HG03460 (cell line): Measurements from ENCODE around the gene RBM7.
A peak's percentile ranks its signal among the peaks of the same experiment; 100 is the strongest.

Experiments used
- ATAC-seq: cut with Tn5 transposase; IDR thresholded peaks from one replicate; pipeline ENCODE4 v1.9.1; 2021; ENCODE audit not compliant: unreplicated experiment

RBM7 gene

DNA sequence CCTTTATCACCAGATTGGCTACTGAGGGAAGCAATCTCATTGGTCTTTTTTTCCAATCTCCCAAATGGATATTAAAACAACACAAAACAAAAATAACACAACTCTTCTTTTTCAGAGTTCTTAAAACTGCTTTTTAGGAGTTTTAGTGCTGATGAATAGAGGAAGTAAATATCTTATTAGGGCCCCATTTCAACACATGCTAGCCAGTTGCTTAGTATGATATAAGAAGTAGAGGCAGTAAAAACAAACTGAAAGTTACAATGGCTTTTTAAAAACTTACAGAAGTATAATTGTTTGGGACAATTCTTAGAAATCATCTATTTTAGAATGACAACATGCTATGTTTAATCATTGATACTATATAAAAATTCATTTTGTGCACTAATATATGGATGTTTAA lies 3.5 kb upstream of the RBM7 start:
- no peak for ATAC-seq

DNA sequence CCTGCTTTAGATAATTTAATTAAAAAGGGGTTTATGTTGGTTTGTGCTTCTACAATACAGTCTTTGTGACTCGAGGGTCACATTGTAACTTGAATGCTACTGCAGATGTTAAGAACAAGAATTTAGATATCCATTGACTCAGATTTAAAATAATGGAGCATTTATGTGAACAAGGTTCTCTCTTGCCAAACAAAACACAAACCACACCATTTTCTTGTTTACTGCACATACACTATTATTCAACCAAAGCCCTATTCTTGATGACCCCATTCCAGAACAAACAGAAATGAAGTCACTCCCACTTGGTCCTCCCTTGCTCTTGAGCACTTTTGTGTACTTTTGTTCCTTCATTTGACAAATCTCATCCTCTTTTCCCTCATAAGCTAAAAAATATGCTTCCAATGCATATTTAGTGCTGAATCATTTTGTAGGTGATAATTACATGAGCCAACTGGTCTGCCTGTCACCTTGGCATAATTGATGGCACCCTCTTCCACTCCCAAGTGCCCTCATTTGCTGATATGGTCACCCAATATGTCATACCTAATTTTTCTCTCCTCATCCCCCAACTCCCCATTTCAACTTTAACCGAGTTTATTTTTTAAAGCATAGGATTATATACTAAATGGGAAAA lies 3.0 kb upstream of the RBM7 start:
- no peak for ATAC-seq

DNA sequence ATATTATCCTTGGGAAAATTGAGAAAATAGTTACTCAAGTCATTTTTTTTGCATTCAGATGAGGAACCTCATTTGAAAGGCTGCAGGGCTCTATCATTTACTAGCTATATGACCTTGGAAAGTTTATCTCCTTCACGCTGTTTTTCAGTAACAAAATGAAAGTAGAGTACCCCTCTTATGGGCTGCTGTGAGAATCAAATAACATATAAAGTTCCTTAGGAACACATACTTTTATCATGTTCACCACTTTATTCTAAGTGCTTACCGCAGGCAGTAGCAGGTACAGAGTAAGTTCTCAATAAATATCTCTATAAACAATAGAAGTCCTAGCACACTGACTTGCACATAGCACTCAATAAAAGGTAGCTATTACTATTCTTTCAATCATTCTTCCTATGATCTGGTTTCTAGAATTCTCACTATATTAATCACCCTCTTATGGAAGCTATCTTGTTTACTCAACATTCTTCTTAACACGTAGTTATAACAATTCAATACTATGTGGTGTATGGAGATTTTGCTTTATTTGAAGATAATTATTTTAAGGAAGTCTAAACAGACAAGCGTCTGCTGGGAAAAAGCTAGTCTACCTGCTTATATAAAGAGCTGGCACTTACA lies 2.1 kb upstream of the RBM7 start:
- no peak for ATAC-seq

DNA sequence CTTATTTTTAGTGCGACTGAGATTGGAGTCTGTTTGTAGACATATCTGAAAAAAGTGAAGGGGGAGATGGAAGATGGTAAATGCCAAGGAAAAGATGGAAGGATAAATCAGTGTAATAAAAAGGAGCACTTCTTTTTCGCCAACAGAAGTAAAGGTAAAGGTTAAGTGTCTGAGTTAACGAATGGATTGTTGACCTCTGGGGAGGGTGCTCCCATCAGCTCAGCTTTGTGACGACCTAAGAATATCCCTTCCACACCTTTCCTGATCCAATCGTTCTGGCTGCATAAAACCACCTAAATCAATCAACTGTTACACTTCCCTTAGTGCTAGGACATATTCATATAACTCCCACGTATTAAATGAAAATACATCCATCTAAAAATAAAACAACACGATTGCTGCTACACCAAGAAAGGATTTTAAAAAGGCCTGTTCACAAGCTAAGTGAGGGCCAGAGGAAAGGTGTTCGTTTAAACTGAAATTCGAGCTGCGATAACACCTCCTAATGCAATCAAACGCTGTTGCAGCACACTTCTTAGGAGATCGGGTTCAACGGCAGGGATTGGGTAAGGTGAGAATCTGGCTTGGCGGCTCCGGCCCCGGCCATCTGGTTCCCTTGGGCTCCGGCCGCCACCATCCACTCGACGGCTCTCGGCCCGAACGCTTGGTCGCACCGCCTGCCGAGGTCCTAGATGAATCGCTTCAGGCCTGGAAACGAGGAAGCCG lies 813 bp upstream of the RBM7 start:
- peak; percentile 29 for ATAC-seq

DNA sequence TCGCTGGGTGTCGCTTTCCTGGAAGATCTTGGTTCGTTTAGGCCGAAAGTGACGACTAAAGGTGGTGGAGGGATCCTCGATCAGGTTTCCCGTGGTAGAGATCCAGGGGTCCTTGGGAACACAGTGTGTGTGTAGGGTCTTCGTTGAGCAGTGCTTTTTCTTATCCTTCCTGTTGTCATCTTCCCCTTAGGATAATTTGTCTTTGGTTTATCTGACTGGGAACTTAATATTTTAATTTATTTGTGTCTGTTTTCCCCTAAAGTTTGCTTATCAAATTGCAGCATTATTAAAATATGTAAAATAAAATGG lies 403 bp downstream of the RBM7 start:
- no peak for ATAC-seq

DNA sequence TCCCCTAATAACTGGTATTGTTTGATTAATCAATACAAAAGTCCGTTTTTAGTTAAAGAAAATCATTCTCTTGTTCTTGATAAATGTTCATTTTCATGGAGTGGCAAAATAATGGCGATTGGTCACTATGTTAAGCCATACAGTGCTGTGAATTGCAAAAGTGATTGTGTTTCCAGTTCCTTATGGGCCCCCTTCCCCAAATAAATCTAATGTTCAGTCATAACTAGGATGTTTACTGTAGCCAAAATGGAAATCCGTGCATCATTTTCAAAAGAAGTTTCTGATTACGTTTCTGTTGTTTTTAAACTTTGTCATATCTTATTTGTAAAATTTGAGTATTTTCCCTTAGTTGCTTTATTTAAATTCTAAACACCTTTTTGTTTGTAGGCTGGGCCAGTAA lies 845 bp downstream of the RBM7 start:
- ATAC-seq, result no peak

DNA sequence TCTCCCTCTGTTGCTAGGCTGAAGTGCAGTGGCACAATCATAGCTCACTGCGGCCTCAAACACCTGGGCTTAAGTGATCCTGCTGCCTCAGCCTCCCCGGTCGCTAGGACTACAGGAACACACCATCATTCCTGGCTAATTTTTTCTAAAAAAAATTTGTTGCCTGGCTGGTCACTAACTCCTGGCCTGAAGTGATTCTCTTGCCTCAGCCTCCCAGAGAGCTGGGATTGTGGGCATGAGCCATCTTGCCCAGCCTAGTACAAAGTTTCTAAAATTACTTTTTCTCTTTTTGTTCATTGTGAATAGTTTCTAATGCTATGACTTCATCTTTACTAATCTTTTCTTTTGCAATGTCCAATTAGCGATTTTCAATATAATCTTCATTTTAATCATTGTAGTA lies 12.5 kb downstream of the RBM7 start:
- no peak for ATAC-seq

DNA sequence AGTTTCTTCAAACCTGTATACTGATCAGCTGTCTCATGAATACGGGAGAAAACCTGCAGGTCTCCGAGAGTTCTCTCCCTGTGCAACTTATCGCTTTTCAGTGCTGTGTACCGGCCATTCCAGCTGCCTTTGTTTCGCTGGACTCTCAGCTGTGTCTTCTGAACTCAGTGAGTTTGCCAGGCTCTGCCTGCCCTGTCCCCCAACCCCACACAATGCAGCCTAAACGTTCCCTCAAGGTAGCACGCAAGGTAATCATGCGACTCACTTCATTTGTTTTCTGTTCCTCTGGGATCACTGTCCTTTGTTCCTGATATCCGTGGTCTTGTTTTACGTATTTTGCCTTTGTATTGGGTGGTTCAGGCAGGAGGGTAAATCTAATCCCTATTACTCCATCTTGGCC lies 13.5 kb downstream of the RBM7 start:
- ATAC-seq, result no peak

DNA sequence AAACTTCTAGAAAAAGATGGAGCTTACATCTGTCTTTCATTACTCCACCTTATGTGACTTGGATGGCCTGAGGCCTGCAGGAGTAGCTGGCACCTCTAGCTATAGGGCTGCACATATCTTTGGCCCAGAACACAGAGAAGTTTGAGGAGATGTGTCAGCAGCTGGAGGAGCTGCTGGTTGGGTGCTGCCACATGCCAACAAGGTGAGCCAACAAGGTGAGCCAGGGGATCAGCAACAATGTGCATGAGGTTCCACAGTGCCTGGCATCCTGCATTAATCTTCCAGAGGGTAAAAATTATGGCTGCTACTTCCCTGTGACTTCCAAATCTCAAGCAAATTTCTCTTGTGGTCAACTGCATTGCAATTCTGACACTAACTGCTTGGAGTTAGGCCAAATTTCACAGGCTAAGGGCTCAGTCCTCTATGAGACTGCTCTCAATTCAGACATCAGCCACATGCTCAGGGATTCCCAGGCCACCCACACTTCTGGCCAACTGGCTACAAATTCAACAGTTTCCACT lies 16.0 kb downstream of the RBM7 start:
- no peak for ATAC-seq

DNA sequence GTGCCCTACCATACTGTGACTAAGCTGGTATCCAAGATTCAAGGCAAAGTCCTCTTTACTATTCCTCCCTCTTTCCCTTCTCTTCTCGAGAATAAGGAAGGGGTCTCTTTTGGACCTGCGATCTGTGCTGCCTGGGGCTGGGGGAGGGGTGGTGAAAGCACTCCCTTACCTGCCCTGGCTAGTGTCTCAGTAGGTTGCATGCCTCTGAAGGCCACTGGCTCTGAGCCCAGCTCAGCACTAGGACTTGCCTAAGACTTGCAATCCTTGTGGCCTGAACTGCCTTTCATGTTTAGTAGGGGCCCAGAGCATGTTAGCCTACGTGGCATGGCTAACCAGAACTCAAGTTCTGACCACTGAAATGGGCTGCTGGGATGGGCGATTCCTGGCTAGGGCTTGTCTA lies 25.8 kb downstream of the RBM7 start:
- ATAC-seq, result no peak

DNA sequence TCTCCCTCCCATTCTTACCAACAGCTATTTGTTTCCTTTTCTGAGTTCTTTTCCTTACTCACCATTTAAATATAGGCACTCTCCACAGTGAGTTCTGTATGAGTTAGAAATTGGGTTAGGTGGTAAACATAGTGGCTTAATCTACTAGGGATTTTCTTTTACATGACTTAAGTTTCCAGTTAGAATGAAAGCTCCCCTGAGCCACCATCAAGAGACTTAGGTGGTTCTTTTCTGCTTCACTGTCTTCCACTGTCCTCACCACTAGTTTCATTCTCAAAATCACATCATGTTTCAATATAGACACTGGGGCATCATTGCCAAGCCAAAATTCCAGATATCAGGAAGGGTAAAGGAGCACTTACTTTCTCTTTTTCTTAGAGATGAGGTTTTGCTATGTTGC lies 29.8 kb downstream of the RBM7 start:
- no peak for ATAC-seq

DNA sequence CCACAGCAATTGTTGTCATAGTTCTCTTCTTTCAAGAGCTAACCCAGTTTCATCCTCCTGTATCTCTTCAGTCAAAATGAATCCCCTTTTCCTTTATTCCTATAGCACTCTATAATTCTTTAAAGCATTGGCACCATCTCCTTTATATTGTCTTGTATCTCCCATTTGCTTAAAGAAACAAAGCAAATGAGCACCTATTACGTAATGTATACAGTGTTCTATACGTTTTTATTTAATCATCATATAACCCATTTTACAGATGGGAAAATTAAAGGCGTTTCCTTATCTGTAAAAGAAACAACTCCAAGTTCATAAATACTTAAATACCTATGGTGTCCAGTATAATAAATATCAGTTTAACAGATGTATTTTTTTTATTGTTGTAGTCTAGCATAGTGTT lies 32.4 kb downstream of the RBM7 start:
- no peak for ATAC-seq

DNA sequence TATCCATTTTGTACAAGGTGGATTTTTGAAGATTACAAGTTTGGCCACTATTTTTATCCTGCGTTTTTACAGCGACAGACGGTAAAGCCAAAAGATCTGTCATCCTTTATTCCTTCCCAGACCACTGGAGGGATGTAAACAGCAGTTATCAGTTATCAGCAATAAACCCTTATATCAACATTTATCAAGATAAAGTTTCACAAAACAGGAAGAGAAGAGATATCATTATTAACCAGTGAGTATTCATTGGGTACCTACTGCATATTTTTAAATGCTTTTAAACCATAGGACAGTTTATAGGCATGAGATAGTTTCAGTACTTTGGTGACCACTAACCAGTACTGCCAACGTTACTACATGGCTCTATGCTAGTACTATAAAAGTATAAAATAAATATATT lies 32.9 kb downstream of the RBM7 start:
- ATAC-seq, result no peak

DNA sequence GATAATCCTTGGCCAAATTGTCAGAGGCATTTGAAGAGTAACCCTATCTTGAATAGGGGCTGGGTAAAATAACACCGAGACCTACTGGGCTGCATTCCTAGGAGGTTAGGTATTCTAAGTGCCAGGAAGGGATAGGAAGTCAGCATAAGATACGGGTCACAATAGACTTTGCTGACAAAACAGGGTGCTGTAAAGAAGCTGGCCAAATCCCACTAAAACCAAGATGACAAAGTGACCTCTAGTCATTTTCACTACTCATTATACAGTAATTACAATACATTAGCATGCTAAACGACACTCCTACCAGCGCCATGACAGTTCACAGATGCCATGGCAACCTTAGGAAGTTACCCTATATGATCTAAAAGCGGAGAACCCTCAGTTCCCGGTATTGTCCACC lies 37.8 kb downstream of the RBM7 start:
- ATAC-seq, result no peak

DNA sequence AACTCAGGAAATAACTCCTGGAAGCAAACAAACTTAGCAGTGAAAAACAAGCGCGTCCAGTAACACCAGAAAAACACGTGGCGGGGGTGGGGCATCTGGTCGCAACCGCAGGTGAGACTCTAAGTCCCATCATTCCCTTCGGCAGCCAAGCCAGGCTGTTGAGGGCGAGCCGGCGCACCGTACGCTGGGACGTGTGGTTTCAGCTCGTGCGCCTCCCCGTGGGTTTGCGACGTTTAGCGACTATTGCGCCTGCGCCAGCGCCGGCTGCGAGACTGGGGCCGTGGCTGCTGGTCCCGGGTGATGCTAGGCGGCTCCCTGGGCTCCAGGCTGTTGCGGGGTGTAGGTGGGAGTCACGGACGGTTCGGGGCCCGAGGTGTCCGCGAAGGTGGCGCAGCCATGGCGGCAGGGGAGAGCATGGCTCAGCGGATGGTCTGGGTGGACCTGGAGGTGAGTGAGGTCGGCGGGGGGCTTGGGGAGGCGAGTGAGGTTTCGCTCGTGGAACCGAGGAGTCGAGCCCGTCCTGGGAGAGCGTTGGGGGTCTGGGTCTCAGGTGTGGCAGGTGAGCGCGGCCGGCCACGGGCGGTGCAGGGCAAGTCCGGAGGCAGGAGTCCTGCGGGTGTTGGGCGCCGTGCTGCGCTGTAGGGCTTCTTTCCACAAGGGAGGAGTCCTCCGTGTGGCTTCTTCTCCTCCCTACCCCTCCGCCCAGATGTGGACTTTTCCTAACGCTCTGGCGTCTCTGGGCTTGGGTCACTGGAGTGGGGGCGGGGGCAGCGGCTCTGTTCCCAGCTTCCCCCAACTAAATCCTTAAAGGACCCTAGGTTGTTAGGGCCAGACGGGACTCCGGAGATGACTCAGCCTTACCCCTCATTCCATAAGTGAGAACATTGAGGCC lies 39.0 kb downstream of the RBM7 start, which contains the start of gene REXO2:
TSS of gene REXO2 (plus strand) at position 239 of the 892 bp plus-strand sequence. CDS start at position 301, 62 bp downstream.
- peak; percentile 99 for ATAC-seq

DNA sequence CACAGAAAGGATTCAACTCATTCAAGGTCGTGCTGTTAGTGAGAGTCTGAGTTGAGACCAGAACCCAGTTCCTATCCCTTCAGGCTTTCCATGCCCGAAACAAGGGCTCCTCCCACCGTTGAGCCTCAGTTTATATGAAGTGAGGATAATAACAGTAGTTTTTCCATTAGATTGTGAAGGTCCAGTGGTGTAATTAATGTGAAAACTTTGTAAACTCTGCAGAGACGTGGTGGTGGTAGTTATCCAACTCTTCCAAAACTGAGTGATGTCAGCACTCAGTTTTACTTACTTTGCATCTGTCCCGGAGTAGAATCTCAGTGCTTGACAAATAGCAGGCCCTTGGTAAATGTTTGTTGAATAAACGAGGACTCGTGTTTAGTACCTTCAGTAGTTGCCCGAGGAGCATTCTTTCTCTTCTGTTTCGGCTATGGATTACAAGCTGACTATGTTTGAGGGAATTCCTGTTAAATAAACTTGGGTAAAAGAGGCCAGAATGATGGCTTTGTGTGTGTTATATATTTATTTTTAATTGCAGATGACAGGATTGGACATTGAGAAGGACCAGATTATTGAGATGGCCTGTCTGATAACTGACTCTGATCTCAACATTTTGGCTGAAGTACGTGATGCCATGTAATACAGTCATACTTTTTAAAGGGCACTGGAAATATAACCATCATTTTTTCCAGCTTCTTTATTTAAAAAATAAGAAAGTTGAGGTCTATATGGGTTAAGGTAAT lies 39.8 kb downstream of the RBM7 start:
- no peak for ATAC-seq

DNA sequence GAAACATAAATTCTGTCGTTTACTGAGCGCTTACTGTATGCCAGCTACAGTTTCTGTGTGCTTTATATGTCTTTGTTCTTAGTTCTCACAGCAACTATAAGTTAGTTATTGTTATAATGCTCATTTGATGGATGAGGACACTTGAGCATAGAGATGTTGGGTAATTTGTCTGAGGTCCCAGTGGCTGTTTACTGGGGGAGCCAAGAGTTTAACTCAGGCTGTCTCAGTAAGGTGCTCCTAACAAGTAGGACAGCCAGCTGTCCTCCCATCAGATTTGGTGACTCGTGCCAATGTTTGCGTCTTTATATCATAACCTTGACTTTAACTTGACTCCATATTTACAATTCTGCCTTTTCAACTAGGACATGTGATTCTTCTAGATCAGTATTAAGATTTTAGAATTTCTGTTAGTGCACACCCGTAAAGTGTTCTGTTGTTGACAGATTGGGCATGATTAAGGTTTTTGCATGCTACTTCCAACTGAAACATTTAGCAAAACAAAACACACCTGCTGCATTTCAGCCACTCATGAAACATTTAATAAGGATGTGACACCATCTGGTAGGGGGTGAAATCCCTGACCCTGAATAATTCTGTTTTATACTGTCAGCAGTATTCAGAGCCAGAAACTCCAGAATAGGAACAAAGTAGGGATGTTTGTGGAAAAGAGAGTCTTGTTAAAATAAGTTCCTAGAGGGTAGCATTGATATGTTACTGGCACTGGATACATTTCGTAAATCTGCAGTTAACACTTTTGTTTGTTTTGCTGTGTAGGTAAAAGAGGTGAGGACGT lies 40.7 kb downstream of the RBM7 start:
- no peak for ATAC-seq

DNA sequence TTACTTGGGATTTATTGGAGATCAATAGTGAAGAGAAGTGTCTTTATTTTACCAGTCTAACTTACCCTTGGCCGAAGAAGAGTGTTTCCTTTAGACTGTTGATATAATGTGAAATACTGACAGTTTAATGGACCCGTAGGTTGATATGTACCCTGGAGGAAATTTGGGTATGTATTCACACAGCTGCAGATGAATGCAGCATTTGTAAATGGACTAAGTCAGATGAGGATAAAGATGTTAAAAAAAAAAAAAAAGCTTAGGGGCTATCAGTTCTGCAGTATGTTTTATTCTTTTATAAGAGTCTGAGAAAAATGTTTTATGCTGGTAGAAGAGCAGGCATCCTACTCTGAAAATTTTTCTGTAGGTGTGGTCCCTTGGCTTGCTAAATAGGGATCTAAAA lies 41.5 kb downstream of the RBM7 start:
- no peak for ATAC-seq

DNA sequence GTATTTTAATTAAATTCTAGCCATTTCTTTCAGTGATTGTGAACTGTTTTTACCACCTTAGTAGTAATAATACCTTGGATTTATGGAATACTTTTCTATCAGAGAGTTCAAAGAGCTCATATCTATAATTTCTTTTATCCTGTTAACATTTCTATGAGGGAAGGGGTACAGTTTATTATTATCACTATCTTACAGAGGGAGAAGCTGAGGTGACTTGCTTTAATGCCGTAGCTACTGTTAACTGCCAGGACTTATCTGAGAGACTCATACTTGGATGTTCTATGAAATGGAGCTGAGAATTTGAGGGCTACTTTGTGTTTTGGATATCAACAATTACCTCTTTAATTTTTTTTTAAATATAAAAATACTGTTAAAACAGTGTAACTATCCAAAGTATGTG lies 42.1 kb downstream of the RBM7 start:
- ATAC-seq, result no peak

DNA sequence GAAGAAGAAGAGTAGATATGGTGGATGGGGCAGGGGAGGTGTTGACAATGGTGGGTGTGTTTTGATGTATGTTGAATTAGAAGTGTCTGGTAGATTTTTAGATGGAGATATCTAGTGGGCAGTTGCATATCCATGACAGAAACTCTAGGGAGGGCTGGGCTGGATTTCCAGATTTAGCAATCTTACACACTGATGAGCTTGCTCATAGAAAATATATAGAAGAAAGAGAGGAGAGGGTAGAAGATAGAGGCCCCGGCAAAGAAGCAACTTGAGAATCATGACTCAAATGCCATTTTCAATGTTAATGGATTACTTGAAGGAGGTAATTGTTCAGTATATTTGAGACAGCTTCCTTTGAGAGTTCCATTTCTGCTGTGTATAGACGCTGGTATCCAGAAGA lies 47.0 kb downstream of the RBM7 start:
- ATAC-seq, result no peak
